ENCODE results near the gene TNFRSF19. TPM values are rescaled to one million over a fixed set of nuclear protein-coding genes. Genes with fewer than 3 reads are reported as not detected.
"Not testable (repeated sequence)": the region's sequence is repeated elsewhere in the genome, so short reads cannot be mapped to it uniquely, and the experiment has no call there.

The TNFRSF19 gene
- total RNA-seq, 2 donors from 2014 or later = 0.16 to 0.17 TPM

GRCh38 chr13:23668562-23668961 is 98.3 kb downstream of the TNFRSF19 start:
- Mint-ChIP-seq H3K4me1 (no peaks in the 10 kb centered on the region), H3K27me3 (peaks cover 36% of the 10 kb centered on the region), H3K4me3 (no peak overlapping the region), H3K27ac (no peak overlapping the region), H3K36me3 (ENCODE audit: low read depth) (no peaks in the 10 kb centered on the region)
- DNase-seq (no peak), ATAC-seq (no peak)
- no peaks in the 10 kb centered on the region for H3K9me3 ChIP-seq (ENCODE audit: control insufficient read depth, low read length, poor library complexity, severe bottlenecking)

GRCh38 chr13:23670793-23671192 is 100.6 kb downstream of the TNFRSF19 start:
- Mint-ChIP-seq H3K27me3 (peaks cover 49% of the 10 kb centered on the region), H3K36me3 (ENCODE audit: low read depth) (no peaks in the 10 kb centered on the region), H3K27ac (no peak overlapping the region), H3K4me3 (no peak overlapping the region), H3K4me1 (peaks cover 2% of the 10 kb centered on the region)
- DNase-seq (no peak), ATAC-seq (no peak)
- H3K9me3 ChIP-seq (ENCODE audit: control insufficient read depth, low read length, poor library complexity, severe bottlenecking) = no peaks in the 10 kb centered on the region

GRCh38 chr13:23671377-23671776 is 101.2 kb downstream of the TNFRSF19 start:
- H3K27ac Mint-ChIP-seq = no peak overlapping the region
- ATAC-seq = no peak
- H3K36me3 Mint-ChIP-seq (ENCODE audit: low read depth) = no peaks in the 10 kb centered on the region
- DNase-seq = no peak
- H3K27me3 Mint-ChIP-seq = peaks cover 43% of the 10 kb centered on the region
- peaks cover 2% of the 10 kb centered on the region for H3K4me1 Mint-ChIP-seq
- H3K9me3 ChIP-seq (ENCODE audit: control insufficient read depth, low read length, poor library complexity, severe bottlenecking) = no peaks in the 10 kb centered on the region
- no peak overlapping the region for H3K4me3 Mint-ChIP-seq

GRCh38 chr13:23671897-23672296 is 101.7 kb downstream of the TNFRSF19 start:
- no peaks in the 10 kb centered on the region for H3K9me3 ChIP-seq (ENCODE audit: control insufficient read depth, low read length, poor library complexity, severe bottlenecking)
- peaks cover 42% of the 10 kb centered on the region for H3K27me3 Mint-ChIP-seq
- DNase-seq (no peak), ATAC-seq (no peak)
- H3K27ac Mint-ChIP-seq = no peak overlapping the region
- H3K4me1 Mint-ChIP-seq = peaks cover 2% of the 10 kb centered on the region
- no peak overlapping the region for H3K4me3 Mint-ChIP-seq
- no peaks in the 10 kb centered on the region for H3K36me3 Mint-ChIP-seq (ENCODE audit: low read depth)

- H3K9me3 ChIP-seq (ENCODE audit: control insufficient read depth, low read length, poor library complexity, severe bottlenecking) = no peaks in the 10 kb centered on the region
- no peak overlapping the region for H3K4me3 Mint-ChIP-seq
Observed at GRCh38 chr13:23672616-23673015, 102.4 kb downstream of the TNFRSF19 start.

GRCh38 chr13:23673354-23673753 is 103.1 kb downstream of the TNFRSF19 start:
- H3K4me1 Mint-ChIP-seq = peaks cover 2% of the 10 kb centered on the region
- H3K4me3 Mint-ChIP-seq = no peak overlapping the region

More at GRCh38 chr13:23672616-23673015, 102.4 kb downstream of the TNFRSF19 start:
- H3K4me1 Mint-ChIP-seq = peaks cover 2% of the 10 kb centered on the region
- ATAC-seq (no peak), DNase-seq (no peak)
- no peaks in the 10 kb centered on the region for H3K36me3 Mint-ChIP-seq (ENCODE audit: low read depth)
- H3K27ac Mint-ChIP-seq = no peak overlapping the region
- peaks cover 42% of the 10 kb centered on the region for H3K27me3 Mint-ChIP-seq

GRCh38 chr13:23673867-23674605 is 103.8 kb downstream of the TNFRSF19 start:
- H3K4me1 Mint-ChIP-seq = peaks cover 2% of the 10 kb centered on the region
- no peak for DNase-seq
- H3K27ac Mint-ChIP-seq = no peak overlapping the region
- no peaks in the 10 kb centered on the region for H3K9me3 ChIP-seq (ENCODE audit: control insufficient read depth, low read length, poor library complexity, severe bottlenecking)
- peaks cover 39% of the 10 kb centered on the region for H3K27me3 Mint-ChIP-seq
- H3K4me3 Mint-ChIP-seq = no peak overlapping the region
- no peaks in the 10 kb centered on the region for H3K36me3 Mint-ChIP-seq (ENCODE audit: low read depth)
- ATAC-seq = no peak

More at GRCh38 chr13:23673354-23673753, 103.1 kb downstream of the TNFRSF19 start:
- H3K9me3 ChIP-seq (ENCODE audit: control insufficient read depth, low read length, poor library complexity, severe bottlenecking) = no peaks in the 10 kb centered on the region
- H3K27me3 Mint-ChIP-seq = peaks cover 38% of the 10 kb centered on the region
- H3K36me3 Mint-ChIP-seq (ENCODE audit: low read depth) = no peaks in the 10 kb centered on the region
- H3K27ac Mint-ChIP-seq = no peak overlapping the region
- ATAC-seq (no peak), DNase-seq (no peak)

GRCh38 chr13:23674795-23675640 is 104.8 kb downstream of the TNFRSF19 start:
- H3K9me3 ChIP-seq (ENCODE audit: control insufficient read depth, low read length, poor library complexity, severe bottlenecking) = no peaks in the 10 kb centered on the region
- DNase-seq (no peak), ATAC-seq (no peak)
- Mint-ChIP-seq H3K27me3 (peaks cover 41% of the 10 kb centered on the region), H3K4me1 (peaks cover 7% of the 10 kb centered on the region), H3K36me3 (ENCODE audit: low read depth) (peaks cover 2% of the 10 kb centered on the region), H3K27ac (no peak overlapping the region), H3K4me3 (no peak overlapping the region)

- not testable (repeated sequence) for H3K9me3 ChIP-seq (ENCODE audit: control insufficient read depth, low read length, poor library complexity, severe bottlenecking); H3K36me3 Mint-ChIP-seq (ENCODE audit: low read depth); H3K4me3 Mint-ChIP-seq; ATAC-seq; H3K4me1 Mint-ChIP-seq; H3K27ac Mint-ChIP-seq; DNase-seq
- H3K27me3 Mint-ChIP-seq = peaks cover 55% of the 10 kb centered on the region
Observed at GRCh38 chr13:23677679-23678288, 107.6 kb downstream of the TNFRSF19 start.

- peaks cover 7% of the 10 kb centered on the region for H3K4me1 Mint-ChIP-seq
- ATAC-seq = no peak
- peaks cover 2% of the 10 kb centered on the region for H3K36me3 Mint-ChIP-seq (ENCODE audit: low read depth)
- no peaks in the 10 kb centered on the region for H3K9me3 ChIP-seq (ENCODE audit: control insufficient read depth, low read length, poor library complexity, severe bottlenecking)
- H3K27ac Mint-ChIP-seq = no peak overlapping the region
- no peak overlapping the region for H3K4me3 Mint-ChIP-seq
- H3K27me3 Mint-ChIP-seq = peaks cover 53% of the 10 kb centered on the region
- no peak for DNase-seq
Observed at GRCh38 chr13:23678795-23679194, 108.6 kb downstream of the TNFRSF19 start.

GRCh38 chr13:23679220-23679619 is 109.0 kb downstream of the TNFRSF19 start:
- H3K9me3 ChIP-seq (ENCODE audit: control insufficient read depth, low read length, poor library complexity, severe bottlenecking) = no peaks in the 10 kb centered on the region
- H3K4me3 Mint-ChIP-seq = no peak overlapping the region
- H3K36me3 Mint-ChIP-seq (ENCODE audit: low read depth) = peaks cover 2% of the 10 kb centered on the region
- H3K27me3 Mint-ChIP-seq = peaks cover 49% of the 10 kb centered on the region
- no peak overlapping the region for H3K27ac Mint-ChIP-seq
- peaks cover 7% of the 10 kb centered on the region for H3K4me1 Mint-ChIP-seq
- ATAC-seq (no peak), DNase-seq (no peak)

- no peak overlapping the region for H3K27ac Mint-ChIP-seq
- peaks cover 4% of the 10 kb centered on the region for H3K9me3 ChIP-seq (ENCODE audit: control insufficient read depth, low read length, poor library complexity, severe bottlenecking)
- H3K4me1 Mint-ChIP-seq = peaks cover 5% of the 10 kb centered on the region
- H3K36me3 Mint-ChIP-seq (ENCODE audit: low read depth) = peaks cover 2% of the 10 kb centered on the region
- ATAC-seq (no peak), DNase-seq (no peak)
- H3K27me3 Mint-ChIP-seq = peaks cover 38% of the 10 kb centered on the region
- H3K4me3 Mint-ChIP-seq = no peak overlapping the region
Observed at GRCh38 chr13:23680845-23681669, 110.8 kb downstream of the TNFRSF19 start.
